ENCODE results near the gene NISCH. TPM values are rescaled to one million over a fixed set of nuclear protein-coding genes. Genes with fewer than 3 reads are reported as not detected.
A peak's percentile ranks its signal among the peaks of the same experiment; 100 is the strongest.

The NISCH gene
- total RNA-seq, 1 experiment from 2014 or later, result 85.0 TPM

GRCh38 chr3:52534281-52535183 is 79.1 kb downstream of the NISCH start (continued):
- TF ChIP-seq AFF4 (CRISPR knock-in tag; IDR thresholded peaks at IDR 0.05; ENCODE audit: borderline replicate concordance) (no peak), PRDM15 (CRISPR knock-in tag; IDR thresholded peaks at IDR 0.05) (no peak), IRF2 (CRISPR knock-in tag; IDR thresholded peaks at IDR 0.05; ENCODE audit: borderline replicate concordance, low read depth) (no peak), ZNF396 (CRISPR knock-in tag; IDR thresholded peaks at IDR 0.05; ENCODE audit: borderline replicate concordance) (no peak), TP53 (CRISPR knock-in tag; IDR thresholded peaks at IDR 0.05) (no peak), HMGA2 (CRISPR knock-in tag; IDR thresholded peaks at IDR 0.05) (no peak), JUN (CRISPR knock-in tag; IDR thresholded peaks at IDR 0.05) (no peak), ATF6 (CRISPR knock-in tag; IDR thresholded peaks at IDR 0.05) (no peak), E2F1 (CRISPR knock-in tag; IDR thresholded peaks at IDR 0.05) (no peak), MLX (CRISPR knock-in tag; IDR thresholded peaks at IDR 0.05) (no peak), FOXK1 (CRISPR knock-in tag; IDR thresholded peaks at IDR 0.05) (no peak)

- ATAC-seq (no peak), DNase-seq (ENCODE audit: low spot score) (no peak)
- peak overlapping the region; percentile 68; the same call in 1 of the 2 replicates for H3K27ac Mint-ChIP-seq
- H3K4me1 Mint-ChIP-seq, result peaks cover 47% of the 10 kb centered on the region
- peak overlapping the region; percentile 98 for H3K4me3 Mint-ChIP-seq
- H3K36me3 Mint-ChIP-seq, result peaks cover 5% of the 10 kb centered on the region
- TF ChIP-seq CREB1 (CRISPR knock-in tag; IDR thresholded peaks at IDR 0.05) (no peak), NR1H2 (CRISPR knock-in tag; IDR thresholded peaks at IDR 0.05) (no peak)
- H3K27me3 Mint-ChIP-seq (ENCODE audit: low read depth), result no peaks in the 10 kb centered on the region
- ChIA-PET CTCF (interaction anchor here (0.7 to 1.4 kb wide), 9 partner anchors 16 to 257 kb away, joined by 3 to 7 read pairs (median 3); no protein-coding TSS in a partner anchor), POLR2A (interaction anchor here (0.9 to 1.0 kb wide), 2 partner anchors 16 to 218 kb away, joined by 3 read pairs; no protein-coding TSS in a partner anchor)
- no peaks in the 10 kb centered on the region for H3K9me3 Mint-ChIP-seq
Observed at GRCh38 chr3:52535411-52536111, 80.2 kb downstream of the NISCH start.
